HG03139 (cell line): ENCODE results near the gene NR1I3.

Source experiments
- ATAC-seq: cut with Tn5 transposase; IDR thresholded peaks from one replicate; pipeline ENCODE4 v1.9.1; 2021; ENCODE audit not compliant: unreplicated experiment

The NR1I3 gene

GRCh38 chr1:161196521-161197451, 41.2 kb downstream of the NR1I3 start:
- no peak for ATAC-seq

- ATAC-seq, result no peak
These were observed 41.9 kb downstream of the NR1I3 start for GRCh38 chr1:161196111-161196510.

DNA sequence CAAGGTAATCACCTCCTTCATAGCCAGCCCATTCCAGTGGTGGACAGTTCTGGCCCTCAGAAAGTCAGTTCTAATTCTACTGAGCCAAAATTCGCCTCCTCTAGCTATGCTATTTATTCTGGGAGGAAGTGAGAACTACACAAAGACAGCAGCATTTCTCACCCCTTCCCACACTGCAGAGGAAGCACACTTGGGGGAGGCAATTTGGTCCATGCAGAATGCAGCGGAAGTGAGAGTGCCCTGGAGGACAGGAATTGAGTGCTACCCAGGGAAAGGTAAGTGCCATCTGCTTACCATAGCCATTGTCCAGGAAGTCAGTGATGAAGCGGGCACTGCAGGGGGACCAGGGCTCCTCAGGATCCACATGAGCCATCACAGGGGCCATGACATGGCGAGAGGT, 42.8 kb downstream of the NR1I3 start:
- no peak for ATAC-seq

DNA sequence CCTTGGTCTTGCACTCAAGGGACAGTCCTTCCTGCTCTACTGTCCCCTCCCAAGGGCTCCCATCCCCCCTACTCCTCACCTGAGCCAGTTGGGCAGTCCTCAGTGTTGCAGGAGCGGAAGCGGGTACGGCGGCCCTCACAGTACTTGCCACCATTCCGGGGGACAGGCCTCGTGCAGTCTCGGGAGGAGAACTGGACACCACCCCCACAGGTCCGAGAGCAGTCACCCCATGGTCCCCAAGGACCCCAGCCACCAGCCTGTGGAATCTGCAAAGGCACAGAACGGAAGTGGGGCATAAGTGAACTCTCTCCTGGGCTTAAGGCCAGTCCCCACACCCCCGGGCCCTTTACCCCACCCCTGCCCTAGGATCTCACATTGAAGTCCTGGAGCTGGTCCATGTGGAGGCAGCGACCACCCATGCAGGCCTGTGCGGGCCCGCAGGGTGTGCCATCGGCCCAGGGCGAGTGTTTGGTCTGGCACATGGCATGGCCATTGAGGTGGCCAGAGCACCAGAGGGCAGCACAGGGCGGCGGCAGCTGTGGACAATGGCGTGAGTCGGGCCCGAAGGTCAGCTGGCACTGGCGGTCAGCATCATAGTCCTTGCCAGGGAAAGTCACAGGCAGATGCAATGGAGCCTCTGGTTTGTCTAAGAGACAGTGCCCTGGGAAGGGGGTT, 44.3 kb downstream of the NR1I3 start:
- no peak for ATAC-seq

GRCh38 chr1:161192476-161193465, 45.2 kb downstream of the NR1I3 start:
- no peak for ATAC-seq

DNA sequence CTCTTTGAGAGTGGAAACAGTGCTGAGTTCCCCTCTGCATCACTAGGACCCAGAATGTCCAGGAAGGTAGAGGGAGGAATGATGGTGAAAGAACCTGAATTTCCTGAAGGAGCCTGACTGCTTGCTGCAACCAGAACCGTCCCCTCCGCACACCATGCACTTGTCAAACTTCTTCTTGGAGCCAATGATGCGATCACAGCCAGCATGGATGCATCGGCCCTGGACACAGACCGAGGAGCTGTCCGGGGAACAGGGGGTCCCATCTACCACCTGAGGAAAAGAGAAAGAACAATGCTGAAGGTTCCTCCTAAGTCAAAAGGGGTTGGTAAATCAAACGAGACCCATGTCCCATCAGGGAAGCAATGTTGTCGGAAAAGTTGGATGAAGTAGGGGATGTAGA, 46.0 kb downstream of the NR1I3 start:
- no peak for ATAC-seq

DNA sequence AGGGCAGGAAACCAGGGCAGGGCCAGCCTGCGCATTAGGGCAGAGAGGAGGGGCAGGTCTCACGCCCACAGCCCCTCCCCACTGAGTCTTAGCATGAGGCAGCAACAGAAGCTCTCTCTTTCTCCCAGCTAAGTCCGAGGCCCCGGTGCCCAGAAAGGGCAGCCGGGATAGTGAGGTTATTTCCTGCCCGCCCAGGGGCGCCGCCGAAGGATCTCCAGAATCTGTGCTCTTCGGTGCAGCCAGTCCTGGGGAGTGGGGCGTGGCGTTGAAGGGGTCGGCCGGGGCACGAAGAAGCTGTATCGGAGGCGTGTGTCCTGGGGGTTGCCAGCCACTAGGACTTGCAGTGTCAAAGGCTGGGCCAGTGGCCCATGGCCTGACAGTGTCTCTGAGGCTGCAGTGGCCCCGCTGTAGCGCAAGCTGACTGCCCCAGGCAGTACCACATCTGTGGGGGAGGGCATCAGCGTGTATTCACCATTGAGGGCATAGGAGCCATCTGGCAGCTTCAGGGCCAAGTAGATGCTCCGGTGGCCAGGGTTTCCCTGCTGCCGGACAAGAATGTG, 47.0 kb downstream of the NR1I3 start:
- no peak for ATAC-seq

DNA sequence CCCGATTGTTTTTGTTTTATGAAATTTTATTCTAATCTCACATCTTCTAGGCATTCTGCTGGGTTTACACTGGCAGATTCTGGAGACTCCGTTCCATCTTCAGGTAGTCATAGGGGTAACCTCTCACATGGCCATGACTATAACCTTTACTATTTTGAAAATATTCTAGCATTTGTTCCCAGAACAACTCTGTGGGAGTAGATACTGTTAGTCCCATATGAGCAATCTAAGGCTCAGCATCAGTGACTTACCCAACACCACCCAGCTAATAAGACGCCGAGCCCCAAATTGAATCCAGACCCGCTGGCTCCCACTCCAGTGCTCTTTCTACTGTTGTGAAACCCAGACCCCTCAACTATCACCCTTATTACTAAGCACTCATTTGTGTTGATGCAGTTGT, 49.0 kb downstream of the NR1I3 start:
- ATAC-seq, result no peak

- no peak for ATAC-seq
These were observed 49.6 kb downstream of the NR1I3 start for GRCh38 chr1:161188381-161188780.

DNA sequence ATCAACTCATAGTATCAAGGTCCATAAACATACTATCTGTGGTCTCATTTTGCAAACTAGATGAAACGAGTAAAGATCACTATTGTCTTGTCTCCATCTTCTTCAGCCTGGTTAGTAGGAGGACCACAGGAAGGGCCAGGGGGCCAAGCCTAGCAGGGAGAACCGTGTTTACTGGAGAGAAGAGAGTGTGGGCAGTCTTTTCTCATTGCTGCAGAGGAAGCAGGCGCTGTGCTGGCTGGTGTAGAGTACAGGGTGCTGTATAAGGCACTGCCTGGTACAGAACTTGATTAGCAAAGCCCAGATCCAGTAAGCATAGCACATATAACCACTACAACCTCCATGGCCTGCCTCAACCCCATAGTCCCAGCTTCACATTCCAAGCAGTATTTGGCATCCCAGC, 50.7 kb downstream of the NR1I3 start:
- no peak for ATAC-seq

- peak; percentile 35 for ATAC-seq
These were observed 52.2 kb downstream of the NR1I3 start for GRCh38 chr1:161185732-161186311.

GRCh38 chr1:161185282-161185682, 52.7 kb downstream of the NR1I3 start:
- ATAC-seq, result peak; percentile 65

- peak; percentile 39 for ATAC-seq
These were observed 55.8 kb downstream of the NR1I3 start for GRCh38 chr1:161182214-161182613.

GRCh38 chr1:161180639-161181038, 57.4 kb downstream of the NR1I3 start:
- ATAC-seq, result no peak

DNA sequence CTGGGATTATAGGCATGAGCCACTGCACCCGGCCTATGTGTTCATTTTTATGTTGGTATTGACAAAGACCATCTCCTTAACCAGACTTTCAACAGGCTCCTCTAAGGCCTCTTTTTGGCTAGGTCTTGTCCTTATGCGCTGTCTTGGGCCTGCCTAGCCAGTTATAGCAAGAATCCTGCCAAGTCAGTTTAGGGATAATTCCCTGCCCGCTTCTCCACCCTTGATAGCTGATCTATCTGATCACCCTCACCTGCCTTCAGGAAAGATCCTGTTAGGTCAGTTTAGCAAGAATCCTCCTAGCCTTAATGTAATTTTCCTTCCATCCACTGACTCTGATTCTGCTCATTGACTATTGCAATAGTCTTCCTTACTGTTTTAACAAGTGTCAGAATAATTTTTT, 58.3 kb downstream of the NR1I3 start:
- no peak for ATAC-seq
